HG03571 (cell line): ENCODE results near the gene SEMA6A.

Experiments used
- ATAC-seq: cut with Tn5 transposase; IDR thresholded peaks from one replicate; pipeline ENCODE4 v1.9.1; 2021; ENCODE audit not compliant: unreplicated experiment

Gene SEMA6A

DNA sequence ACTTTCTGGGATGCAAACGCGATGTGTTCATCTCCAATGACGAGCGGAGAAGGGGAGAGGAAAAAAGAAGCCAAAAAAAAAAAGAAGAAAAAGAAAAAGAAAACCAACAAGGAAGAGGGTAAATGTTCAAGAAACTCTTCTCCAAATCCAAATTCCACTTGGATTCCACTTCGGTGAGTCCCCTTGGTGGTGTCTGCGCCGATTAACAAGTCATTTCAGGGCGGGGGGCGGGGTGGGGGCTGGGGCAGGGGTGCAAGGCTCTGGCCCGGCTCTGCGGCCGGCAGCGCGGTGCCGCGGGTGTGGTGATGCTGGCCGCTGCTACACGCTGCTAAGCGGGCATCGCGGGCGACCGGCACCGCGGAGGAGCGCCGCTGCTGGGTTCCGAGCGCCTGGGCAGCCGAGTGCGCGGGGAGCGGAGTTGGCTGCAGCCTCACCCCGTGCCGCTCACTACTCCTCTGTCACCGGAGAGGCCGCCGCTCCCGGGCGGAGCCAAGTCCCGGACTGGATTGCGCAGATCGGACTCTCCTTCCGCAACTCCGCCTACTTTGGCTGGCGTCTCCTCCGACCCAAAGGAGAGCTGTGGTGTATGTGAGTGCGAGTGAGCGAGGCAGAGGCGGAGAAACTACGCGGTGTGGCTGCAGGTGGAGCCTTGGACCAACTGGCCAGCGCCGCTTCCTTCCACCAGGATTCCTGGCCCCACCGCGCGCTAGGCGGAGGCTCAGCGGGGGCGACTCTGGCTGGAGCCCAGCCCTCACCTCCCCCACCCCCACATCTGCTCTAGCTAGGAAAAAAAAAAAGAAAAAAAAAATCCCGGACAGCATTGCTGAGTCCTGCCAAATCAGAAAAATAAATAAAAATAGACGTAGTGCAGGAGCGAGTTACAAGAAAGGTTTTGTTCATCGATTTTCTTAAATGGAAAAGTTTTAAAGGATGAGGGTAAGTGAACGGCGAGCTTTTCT is at the start of gene SEMA6A:
Gene SEMA6A, minus strand, starts transcription at position 457 of the 959 bp plus-strand sequence. CDS start 69,879 bp downstream, outside the sequence.
- peak; percentile 43 for ATAC-seq

DNA sequence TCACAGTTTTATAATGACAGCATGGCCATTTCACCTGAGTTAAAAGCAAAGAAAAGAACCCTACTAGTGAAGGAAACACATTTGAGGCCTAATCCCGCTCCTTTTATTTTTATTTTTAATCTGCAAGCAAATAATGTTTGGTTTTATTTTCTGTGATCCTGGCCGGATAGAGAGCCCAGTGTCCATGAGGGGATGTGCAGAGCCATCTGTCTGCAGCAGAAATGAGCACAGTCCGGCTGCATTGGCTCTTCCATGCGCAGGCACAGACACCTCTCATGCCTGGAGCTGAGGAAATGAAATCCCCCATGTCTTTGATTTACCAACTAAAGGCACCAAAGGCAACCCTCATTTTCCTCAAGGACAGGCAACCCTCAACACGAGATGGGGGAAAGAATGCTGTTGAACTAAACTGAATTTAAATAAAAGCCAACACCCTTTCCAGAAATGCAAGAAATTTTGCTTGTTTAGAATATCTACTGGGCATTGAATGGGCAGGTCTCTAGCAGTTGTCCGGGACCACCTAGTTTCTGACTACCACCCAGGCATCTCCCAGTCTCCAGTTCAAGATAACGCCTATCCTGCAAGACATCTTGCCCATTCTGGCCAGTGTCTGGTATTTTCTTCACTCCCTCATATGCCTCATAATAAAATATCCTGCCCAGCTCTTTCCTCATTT is 47.9 kb upstream of the SEMA6A start:
- ATAC-seq: no peak

DNA sequence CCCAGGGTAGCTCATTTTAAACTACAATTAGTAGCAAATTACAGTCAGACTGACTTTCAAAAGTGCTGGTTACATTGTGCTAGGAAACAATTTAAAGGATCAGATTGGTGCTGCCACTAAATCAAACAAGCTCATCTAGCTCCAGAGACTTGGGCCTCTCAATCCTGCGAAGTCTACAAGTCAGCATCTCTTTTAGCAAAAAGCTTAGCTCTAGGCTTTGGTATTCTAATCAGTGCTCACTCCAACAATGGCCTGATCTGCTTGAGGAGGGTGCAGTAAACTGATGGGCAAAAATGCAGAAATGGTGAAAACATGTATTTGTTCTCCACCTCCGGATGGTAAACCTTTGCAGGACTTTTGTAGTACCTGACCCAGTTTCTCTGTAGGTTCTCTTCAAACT is 47.0 kb upstream of the SEMA6A start:
- ATAC-seq: no peak

DNA sequence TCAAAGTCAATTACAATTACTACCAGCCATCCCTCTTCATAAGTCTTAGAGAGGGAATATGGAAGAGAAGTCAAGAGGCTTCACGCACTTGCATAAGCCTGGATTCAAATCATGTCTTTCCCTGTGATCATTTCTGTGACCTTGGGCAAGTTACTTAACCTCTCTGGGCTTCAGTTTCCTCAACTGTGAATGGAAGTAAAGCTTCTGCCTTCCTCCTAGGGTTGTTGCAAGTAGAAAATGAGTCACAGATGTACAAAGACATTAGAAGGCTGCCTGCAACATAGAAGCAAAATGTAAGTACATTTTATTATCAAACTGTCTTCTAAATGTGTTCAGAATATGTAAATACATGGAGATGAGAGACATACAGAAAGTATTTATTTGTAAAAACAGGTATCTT is 42.3 kb upstream of the SEMA6A start:
- no peak for ATAC-seq

GRCh38 chr5:116614603-116614920 is 39.9 kb upstream of the SEMA6A start:
- no peak for ATAC-seq

DNA sequence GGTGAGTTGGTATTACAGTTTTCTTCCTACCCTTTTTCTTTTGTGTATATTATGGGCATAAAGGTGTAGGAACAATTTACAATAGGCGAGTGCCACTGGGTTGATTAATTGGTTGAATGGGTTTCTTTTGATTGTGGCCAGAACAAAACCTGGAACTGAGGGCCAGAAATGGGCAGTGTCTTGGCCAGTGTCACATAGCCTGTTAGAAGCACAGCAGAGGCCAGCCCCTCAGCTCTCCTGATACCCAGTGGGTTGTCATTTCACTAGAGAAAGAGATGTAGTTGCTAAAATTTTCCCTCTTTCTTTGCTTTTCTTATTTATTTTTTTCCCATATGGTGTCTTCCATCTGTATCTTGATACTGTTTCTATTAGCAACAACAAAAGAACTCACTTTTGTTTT is 38.8 kb upstream of the SEMA6A start:
- ATAC-seq: peak; percentile 30

DNA sequence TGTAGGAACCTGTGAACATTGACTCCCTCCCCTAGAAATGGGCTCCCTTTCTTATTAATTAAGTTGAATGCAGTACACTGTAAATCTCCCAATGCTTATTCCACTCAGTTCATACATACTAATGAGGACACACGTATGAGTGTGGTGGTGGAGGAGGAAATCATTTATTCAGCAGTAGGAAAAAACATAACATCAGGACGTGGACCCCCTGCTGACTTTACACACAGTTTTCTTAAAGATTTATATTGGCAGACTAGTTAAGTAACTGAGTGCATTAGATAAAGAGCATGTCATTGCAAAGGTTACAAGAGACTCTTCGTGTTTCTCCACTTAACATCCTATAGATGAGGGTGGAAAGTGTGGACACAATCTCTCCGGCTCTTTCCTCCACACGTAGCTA is 37.8 kb upstream of the SEMA6A start:
- ATAC-seq: no peak

GRCh38 chr5:116605310-116606070 is 30.9 kb upstream of the SEMA6A start:
- no peak for ATAC-seq

GRCh38 chr5:116604805-116605204 is 30.2 kb upstream of the SEMA6A start:
- no peak for ATAC-seq

- ATAC-seq: no peak
Observed at GRCh38 chr5:116600876-116601275, 26.3 kb upstream of the SEMA6A start.

GRCh38 chr5:116598911-116599310 is 24.3 kb upstream of the SEMA6A start:
- no peak for ATAC-seq

GRCh38 chr5:116595498-116595897 is 20.9 kb upstream of the SEMA6A start:
- ATAC-seq: no peak

DNA sequence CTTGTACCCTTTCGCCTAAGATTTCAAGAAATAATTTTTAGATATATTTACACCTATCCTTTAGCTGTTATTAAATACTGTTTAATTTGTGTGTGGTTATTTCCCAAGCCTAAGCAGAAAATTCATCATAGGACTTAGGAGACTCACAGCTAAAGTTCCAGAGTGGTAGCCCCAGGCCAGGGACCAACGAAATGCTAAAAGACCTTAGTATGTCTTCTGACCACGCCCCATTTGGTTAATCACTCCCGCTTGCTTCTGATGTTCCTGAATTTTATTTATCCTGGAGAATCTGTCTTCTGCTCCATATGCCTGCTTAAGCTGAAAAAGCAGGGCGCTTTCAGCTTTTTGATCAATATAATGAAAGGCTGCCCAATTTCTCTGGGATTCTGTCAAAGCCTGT is 18.7 kb upstream of the SEMA6A start:
- no peak for ATAC-seq

DNA sequence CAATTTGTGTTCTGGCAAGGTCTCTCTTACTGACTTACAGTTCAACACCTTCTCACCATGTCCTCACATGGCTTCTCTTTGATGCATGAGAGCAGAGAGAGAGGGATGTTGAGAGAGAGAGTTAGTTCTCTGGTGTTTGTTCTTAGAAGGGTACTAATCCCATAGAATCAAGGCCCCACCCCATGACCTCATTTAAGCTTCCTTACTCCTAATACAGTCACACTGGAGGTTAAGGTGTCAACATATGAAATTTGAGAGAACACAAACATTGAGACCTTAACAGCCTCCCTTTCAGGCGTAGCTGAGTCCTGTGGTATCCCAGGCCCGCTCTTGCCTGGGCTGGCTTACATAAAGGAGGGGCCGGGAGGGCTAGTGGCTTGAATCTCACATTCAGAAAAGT is 10.6 kb upstream of the SEMA6A start:
- no peak for ATAC-seq

- no peak for ATAC-seq
Observed at GRCh38 chr5:116583862-116584222, 9.2 kb upstream of the SEMA6A start.

DNA sequence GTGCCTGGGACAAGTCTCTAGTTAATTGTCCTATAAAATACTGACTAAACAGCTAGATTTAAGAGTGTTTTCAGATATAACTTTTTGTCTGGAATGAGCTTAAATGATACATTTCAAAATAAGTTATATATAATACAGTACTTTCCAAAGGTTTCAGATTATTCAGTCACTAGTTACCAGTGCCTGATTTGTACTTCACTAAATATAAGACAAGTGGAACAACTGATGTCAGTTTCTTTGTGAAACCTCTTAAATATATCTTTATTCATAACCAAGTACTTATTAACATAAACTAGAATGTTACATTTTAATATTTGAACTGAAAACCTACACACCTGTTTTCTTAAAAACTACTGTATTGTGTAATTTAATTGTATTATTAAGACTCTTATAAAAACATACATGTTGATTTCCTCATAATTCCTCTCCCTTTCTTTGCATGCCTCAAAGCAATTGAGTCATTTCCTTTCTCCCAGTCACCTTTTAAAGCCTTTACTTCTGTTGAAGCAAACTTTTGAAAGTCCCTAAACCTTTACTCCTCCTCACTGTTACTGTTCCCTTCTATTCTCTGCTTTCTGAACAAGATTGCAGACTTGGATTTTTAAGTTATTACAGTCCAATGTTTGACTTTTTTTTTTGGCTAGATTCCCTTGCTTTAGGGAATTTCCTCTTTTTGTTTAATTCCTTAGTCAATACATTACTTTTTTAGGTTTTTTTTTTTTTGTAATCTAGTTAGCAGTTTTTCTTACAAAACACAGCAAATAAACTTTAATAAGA is 8.7 kb upstream of the SEMA6A start:
- no peak for ATAC-seq

- ATAC-seq: no peak
Observed at GRCh38 chr5:116581910-116582309, 7.3 kb upstream of the SEMA6A start.

GRCh38 chr5:116579144-116579543 is 4.5 kb upstream of the SEMA6A start:
- no peak for ATAC-seq

DNA sequence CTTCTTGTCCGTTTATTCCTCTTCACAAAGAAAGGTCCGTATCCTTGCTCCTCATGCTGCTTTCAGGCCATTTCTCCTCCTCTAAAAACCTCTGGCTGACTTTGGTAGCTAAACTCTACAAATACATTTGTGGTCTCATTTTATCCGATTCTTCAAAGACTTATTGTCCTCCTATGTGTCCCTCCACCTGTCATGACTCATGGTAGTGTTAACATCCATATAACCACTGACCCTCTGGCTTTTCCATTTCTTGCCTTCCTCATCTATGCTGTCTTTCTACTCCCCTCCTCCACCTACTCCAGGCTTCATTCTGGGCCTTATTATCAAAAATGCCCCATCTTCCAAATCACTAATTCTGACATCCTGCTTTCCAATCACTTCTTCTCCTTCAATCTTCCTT is 4.1 kb upstream of the SEMA6A start:
- no peak for ATAC-seq

DNA sequence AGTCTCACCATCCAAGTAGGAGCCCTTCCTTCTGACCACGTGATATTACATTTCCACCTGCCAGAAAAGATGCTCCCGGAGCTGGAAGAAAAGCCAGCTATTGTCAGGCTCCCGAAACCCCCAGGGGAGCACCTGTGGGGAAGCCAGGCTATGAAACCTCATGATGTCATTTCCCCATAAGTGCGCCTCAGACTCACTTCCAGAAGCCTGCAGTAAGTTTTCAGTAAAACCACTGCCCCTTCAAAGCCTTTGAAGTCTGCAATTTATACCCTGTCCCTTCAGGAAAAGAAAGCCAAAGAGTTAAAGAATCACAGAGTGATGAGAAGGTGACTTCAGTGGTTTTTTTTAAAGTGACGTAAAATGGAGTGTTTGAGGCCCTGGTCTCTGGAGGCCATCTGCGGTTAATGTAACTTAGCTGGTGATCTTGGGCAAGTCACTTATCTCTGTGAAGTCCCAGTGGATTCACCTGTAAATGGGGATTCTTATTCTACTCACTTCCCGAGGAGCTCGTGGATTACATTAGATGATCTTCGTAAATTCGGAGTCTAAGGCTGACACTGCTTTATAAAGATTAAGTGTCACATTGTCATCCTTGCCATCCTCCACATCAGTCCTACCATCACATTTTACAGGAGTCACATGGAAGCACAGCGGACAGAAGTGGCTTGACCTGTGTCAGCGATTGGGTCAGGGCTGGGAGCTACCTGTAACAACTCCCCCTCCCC is 2.6 kb upstream of the SEMA6A start:
- peak; percentile 50 for ATAC-seq
